Measurements from ENCODE around the gene CCDC141. TPM values are rescaled to one million over a fixed set of nuclear protein-coding genes. Genes with fewer than 3 reads are reported as not detected.
"Not testable (repeated sequence)": the region's sequence is repeated elsewhere in the genome, so short reads cannot be mapped to it uniquely, and the experiment has no call there.

Gene CCDC141
- total RNA-seq, 2 donors from 2014 or later = 1.2 to 3.9 TPM

- DNase-seq (no peak), ATAC-seq (no peak)
Observed at GRCh38 chr2:179049203-179049545, 763 bp downstream of the CCDC141 start.

GRCh38 chr2:179048099-179048498 lies 1.8 kb downstream of the CCDC141 start:
- ATAC-seq (no peak), DNase-seq (no peak)
- intact Hi-C loops (cut with DNase I, micrococcal nuclease) = no loop called here

More at GRCh38 chr2:179049203-179049545, 763 bp downstream of the CCDC141 start:
- intact Hi-C loops (cut with DNase I, micrococcal nuclease) = no loop called here

GRCh38 chr2:179045602-179046001 lies 4.3 kb downstream of the CCDC141 start:
- intact Hi-C loops (cut with DNase I, micrococcal nuclease); DNase-seq; ATAC-seq: not testable (repeated sequence)

GRCh38 chr2:179044500-179044899 lies 5.4 kb downstream of the CCDC141 start:
- intact Hi-C loops (cut with DNase I, micrococcal nuclease) = no loop called here
- ATAC-seq (no peak), DNase-seq (no peak)

GRCh38 chr2:179037807-179038206 lies 12.1 kb downstream of the CCDC141 start:
- intact Hi-C loops (cut with DNase I, micrococcal nuclease) = no loop called here
- no peak for ATAC-seq
- no peak for DNase-seq

GRCh38 chr2:179036353-179036905 lies 13.5 kb downstream of the CCDC141 start:
- intact Hi-C loops (cut with DNase I, micrococcal nuclease) = no loop called here
- no peak for ATAC-seq
- DNase-seq = no peak

GRCh38 chr2:179031731-179032408 lies 18.1 kb downstream of the CCDC141 start:
- no peak for ATAC-seq

GRCh38 chr2:179024445-179024844 lies 25.5 kb downstream of the CCDC141 start:
- ATAC-seq (no peak), DNase-seq (no peak)

More at GRCh38 chr2:179031731-179032408, 18.1 kb downstream of the CCDC141 start:
- DNase-seq = no peak
- intact Hi-C loops (cut with DNase I, micrococcal nuclease) = no loop called here

GRCh38 chr2:179022685-179023084 lies 27.3 kb downstream of the CCDC141 start:
- intact Hi-C loops (cut with DNase I, micrococcal nuclease) = no loop called here
- ATAC-seq = no peak
- no peak for DNase-seq

More at GRCh38 chr2:179024445-179024844, 25.5 kb downstream of the CCDC141 start:
- intact Hi-C loops (cut with DNase I, micrococcal nuclease) = no loop called here

- ATAC-seq (no peak), DNase-seq (no peak)
- intact Hi-C loops (cut with DNase I, micrococcal nuclease) = no loop called here
Observed at GRCh38 chr2:179021258-179021657, 28.7 kb downstream of the CCDC141 start.

- ATAC-seq (no peak), DNase-seq (peak in 1 of 2 donors; percentile 26)
- intact Hi-C loops (cut with DNase I, micrococcal nuclease) = no loop called here
Observed at GRCh38 chr2:179020156-179020750, 29.7 kb downstream of the CCDC141 start.

- DNase-seq = no peak
- intact Hi-C loops (cut with DNase I, micrococcal nuclease) = no loop called here
- no peak for ATAC-seq
Observed at GRCh38 chr2:179019260-179019659, 30.7 kb downstream of the CCDC141 start.

GRCh38 chr2:179017773-179018357 lies 32.1 kb downstream of the CCDC141 start:
- no peak for ATAC-seq
- no peak for DNase-seq
- intact Hi-C loops (cut with DNase I, micrococcal nuclease) = no loop called here

- intact Hi-C loops (cut with DNase I, micrococcal nuclease); ATAC-seq: not testable (repeated sequence)
Observed at GRCh38 chr2:179014189-179014588, 35.7 kb downstream of the CCDC141 start.

GRCh38 chr2:179005976-179006375 lies 44.0 kb downstream of the CCDC141 start:
- DNase-seq (no peak), ATAC-seq (no peak)
- intact Hi-C loops (cut with DNase I, micrococcal nuclease) = no loop called here

More at GRCh38 chr2:179014189-179014588, 35.7 kb downstream of the CCDC141 start:
- not testable (repeated sequence) for DNase-seq

- ATAC-seq (no peak), DNase-seq (no peak)
- intact Hi-C loops (cut with DNase I, micrococcal nuclease) = no loop called here
Observed at GRCh38 chr2:178999476-178999875, 50.5 kb downstream of the CCDC141 start.

GRCh38 chr2:178998539-178998938 lies 51.4 kb downstream of the CCDC141 start:
- intact Hi-C loops (cut with DNase I, micrococcal nuclease) = no loop called here
- DNase-seq (no peak), ATAC-seq (no peak)

GRCh38 chr2:178997477-178997876 lies 52.5 kb downstream of the CCDC141 start:
- intact Hi-C loops (cut with DNase I, micrococcal nuclease) = no loop called here
- DNase-seq (no peak), ATAC-seq (no peak)

- DNase-seq (no peak), ATAC-seq (no peak)
- intact Hi-C loops (cut with DNase I, micrococcal nuclease) = no loop called here
Observed at GRCh38 chr2:178997067-178997466, 52.9 kb downstream of the CCDC141 start.

GRCh38 chr2:178994264-178994663 lies 55.7 kb downstream of the CCDC141 start:
- DNase-seq = no peak
- no peak for ATAC-seq
- intact Hi-C loops (cut with DNase I, micrococcal nuclease) = no loop called here
